HT1080 (cell line): Measurements from ENCODE around the gene DDX31. TPM values are rescaled to one million over a fixed set of nuclear protein-coding genes. Genes with fewer than 3 reads are reported as not detected.
"Not testable (repeated sequence)": the region's sequence is repeated elsewhere in the genome, so short reads cannot be mapped to it uniquely, and the experiment has no call there.

Experiments
- DNase-seq: peaks from one replicate; pipeline ENCODE4 v3.0.0-alpha.2; 2015; ENCODE audit warnings: low read depth
- polyA plus RNA-seq, 2 experiments: library from polyadenylated mRNA; depleted of rRNA; stranded (reverse); fragments of >200 nt; gene quantifications; 2 replicates each; pipeline ENCODE4 v1.2.3, GENCODE V29; 2015
- total RNA-seq: library from RNA; depleted of rRNA; stranded (reverse); fragments of >200 nt; shearing (Covaris generic); gene quantifications from 2 replicates; pipeline ENCODE4 v1.2.3, GENCODE V29; 2014; rRNA removed

The DDX31 gene
- total RNA-seq, result 22.0 and 26.1 TPM in 2 replicates
- 14.9 and 15.5 TPM in 2 replicates for polyA plus RNA-seq (2015; cell fraction: cytosol; rRNA removed)
- 34.2 and 35.8 TPM in 2 replicates for polyA plus RNA-seq (2015; cell fraction: nucleus; rRNA removed)

DNA sequence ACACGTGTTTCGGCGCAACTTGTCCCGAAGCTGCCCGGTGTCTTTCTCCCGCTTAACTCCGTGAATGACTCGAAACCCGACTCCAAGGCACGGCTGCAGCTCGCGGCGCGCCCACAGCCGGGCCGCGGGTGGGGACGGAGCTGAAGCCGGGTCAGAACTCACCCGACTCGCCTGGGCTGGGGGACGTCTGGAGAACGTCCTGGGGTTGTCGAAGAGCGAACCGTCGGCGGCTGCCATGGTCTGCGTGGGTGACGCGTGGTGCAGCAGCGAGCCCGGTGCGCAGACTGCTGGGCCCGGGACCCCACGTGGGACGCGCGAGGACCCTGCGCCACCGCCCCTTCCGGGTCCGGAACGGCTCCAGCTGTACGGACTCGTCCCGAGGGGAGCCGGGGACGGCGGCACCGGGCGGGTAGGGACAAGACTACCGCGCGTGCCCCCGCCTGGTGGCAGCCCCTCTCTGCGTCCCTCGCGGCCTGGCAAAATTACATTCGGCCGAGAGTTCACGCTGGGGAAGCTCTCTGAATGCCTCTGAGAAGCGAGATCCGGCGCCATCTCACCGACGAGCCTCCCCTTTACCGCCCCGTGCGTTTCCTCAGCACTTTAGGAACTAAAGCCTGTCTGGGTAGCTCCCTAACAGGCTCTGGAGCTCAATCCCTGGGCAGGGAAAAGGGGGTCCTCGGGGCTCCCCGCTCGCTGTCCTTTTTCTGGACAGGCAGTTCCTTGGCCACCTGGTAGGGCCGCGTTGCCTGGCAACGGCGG is at the start of gene DDX31:
DDX31 (minus strand) TSS at position 286 of the 759 bp plus-strand sequence; CDS start at position 237, 49 bp downstream.
- DNase-seq, result peak; percentile 79

DNA sequence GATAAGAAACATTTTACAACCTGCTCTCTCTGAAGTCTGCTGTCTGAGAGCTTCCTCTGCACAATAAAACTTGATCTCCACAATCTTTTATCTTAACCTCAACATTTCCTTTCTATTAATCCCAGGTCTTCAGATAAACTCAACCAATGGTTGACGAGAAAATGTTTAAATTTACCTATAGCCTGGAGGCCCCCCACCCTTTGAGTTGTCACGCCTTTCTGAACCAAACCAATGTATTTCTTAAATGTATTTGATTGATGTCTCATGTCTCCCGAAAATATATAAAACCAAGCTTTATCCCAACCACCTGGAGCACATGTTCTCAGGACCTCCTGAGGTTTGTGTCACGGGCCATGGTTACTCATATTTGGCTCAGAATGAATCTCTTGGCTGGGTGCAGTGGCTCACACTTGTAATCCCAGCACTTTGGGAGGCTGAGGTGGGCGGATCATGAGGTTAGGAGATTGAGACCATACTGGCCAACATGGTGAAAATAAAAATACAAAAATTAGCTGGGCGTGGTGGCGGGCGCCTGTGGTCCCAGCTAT is 48.7 kb upstream of the DDX31 start:
- not testable (repeated sequence) for DNase-seq

DNA sequence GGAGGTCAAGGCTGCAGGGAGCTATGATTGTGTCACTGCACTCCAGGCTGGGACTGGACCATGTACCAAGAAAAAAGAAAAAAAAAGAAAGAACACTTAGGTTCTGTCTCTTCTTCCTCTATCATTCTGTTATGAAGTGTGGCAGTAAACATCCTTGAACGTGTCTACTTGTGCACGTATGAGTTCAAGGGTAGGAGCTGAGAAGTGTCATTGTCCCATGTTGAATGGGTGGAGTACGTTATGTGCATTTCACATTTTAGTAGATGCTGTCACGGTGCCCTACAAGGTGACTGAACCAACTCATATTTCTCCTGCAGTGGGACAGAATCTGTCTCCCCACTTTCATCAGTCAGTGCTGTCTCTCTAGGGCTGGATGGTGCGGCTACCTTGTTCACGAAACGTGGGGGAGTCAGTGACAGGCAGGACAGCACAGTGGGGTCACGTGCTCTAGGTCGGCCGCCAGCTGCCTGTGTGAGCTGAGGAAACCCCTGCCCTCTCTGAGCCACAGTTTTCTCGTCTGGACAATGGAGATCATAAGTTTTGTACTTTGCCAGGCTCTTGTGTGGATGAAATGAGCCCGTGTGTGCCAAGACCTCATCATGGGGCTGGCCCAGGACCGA is 47.7 kb upstream of the DDX31 start:
- DNase-seq, result no peak

DNA sequence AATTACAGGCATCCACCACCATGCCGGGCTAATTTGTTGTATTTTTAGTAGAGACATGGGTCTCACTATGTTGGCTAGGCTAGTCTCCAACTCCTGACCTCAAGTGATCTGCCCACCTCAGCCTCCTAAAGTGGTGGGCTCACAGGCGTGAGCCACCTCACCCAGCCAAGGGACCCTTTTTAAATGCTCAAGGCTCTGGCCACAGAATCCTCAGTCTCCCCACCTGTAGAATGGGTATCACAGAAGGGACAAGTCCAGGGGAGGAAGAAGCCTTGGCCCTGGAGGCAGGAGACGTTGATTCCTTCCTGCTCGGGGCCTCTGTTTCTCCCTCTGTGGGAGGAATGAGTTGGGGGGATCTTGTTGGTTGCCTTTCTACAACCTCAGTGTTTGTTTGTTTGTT is 46.2 kb upstream of the DDX31 start:
- no peak for DNase-seq

DNA sequence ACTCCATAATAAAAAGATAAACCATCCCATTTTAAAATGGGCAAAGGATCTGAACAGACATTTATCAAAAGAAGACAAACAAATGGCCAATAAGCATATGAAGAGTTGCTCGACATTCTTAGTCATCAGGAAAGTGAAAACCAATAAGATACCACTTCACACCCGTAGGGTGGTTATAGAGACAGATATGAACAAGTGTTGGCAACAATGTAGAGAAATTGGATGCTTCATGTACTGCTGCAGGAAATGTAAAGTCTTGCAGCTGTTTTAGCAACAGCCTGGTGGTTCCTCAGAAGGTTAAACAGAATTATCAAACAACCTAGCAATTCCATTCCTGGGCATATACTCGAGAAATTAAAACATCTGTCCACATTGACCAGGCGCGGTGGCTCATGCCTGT is 43.0 kb upstream of the DDX31 start:
- DNase-seq, result no peak

DNA sequence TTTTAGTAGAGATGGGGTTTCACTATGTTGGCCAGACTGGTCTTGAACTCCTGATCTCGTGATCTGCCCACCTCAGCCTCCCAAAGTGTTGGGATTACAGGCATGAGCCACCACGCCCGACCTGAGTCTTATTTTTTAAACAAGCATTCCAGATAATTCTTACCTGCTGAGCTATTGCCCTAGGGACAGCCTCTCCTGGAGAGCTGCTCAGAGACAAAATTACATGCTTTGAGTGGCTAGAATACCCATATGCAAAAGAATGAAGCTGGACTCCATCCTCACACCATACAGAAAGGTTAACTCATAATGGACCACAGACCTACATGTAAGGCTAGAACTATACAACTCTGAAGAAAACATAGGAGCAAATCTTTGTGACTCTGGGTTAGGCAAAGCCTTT is 42.1 kb upstream of the DDX31 start:
- DNase-seq, result no peak

DNA sequence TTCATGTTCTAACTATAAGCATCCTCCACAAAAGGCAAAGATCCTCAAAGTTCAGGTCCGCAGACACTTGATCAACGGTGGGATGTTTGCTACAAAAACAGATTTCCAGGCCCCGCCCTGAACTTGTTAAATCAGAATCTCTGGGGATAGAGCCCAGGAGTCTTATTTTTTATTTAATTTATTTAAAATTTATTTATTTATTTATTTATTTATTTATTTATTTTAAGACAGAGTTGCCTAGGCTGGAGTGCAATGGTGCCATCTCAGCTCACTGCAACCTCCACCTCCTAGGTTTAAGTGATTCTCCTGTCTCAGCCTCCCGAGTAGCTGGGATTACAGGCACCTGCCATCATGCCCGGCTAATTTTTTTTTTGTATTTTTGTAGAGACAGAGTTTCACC is 41.4 kb upstream of the DDX31 start:
- DNase-seq, result not testable (repeated sequence)

DNA sequence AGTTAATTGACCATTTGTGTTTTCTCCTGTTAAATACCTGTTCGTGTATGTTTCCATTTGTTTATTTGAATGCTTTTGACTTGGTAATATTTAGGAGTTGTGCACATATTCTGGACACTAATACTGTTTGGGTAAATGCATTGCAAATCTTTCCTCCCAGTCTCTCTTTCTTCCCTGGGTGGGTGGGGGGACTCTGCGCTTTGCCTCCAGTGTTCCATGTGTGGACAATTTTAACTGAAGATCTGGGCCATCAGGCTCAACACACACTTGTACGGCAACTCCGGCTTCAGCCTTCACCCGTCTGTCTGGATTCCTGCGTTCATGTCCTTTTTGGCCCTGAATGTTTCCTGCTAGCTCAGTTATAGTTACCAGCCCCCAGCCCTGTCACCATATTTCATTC is 40.5 kb upstream of the DDX31 start:
- no peak for DNase-seq

DNA sequence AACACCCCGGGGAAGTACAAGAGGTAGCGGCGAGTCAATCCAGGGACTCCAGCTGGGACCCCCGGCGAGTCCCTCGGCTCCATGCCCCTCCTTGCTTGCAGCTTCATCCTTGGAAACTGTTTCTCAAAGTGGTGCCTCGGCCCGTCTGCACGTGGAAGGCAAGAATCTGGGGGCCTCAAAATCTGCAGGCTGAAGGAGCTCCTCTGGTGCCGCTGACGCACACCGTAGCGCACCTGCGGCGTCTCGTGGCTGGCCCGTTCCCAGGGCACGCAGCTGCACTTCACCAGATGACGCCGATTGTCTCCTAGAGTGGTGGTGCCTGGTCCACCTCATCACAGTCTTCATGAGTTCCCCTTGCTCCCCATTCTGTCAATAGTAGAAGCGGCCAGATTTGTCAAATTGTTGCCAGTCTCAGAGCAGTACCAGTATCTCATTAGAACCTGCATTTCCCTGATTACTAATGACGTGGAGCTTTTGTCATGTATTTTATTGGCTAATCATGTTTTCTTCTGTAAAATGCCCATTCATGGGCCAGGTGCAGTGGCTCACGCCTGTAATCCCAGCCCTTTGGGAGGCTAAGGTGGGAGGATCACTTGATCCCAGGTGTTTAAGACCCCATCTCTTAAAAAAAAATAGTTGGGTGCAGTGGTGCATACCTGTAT is 39.1 kb upstream of the DDX31 start:
- no peak for DNase-seq

DNA sequence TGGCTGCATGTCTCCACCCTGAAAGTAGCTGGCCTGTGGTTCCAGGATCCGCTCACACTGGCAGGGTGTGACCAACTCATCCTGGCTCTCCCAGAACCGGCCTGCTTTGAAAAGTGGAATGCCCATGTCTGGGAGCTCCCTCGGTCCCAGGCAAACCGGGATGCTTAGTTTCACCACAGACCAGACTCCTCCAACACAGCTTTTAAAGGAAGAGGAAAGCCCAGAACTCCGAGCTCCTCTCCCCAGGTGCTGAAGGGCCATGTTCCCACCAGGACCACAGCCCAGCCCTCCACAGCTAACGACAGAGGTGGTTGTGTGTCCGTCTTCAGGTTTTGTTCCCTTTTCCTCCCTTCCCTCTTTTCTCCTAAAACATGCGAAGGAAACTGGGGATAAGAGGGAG is 38.5 kb upstream of the DDX31 start:
- no peak for DNase-seq

DNA sequence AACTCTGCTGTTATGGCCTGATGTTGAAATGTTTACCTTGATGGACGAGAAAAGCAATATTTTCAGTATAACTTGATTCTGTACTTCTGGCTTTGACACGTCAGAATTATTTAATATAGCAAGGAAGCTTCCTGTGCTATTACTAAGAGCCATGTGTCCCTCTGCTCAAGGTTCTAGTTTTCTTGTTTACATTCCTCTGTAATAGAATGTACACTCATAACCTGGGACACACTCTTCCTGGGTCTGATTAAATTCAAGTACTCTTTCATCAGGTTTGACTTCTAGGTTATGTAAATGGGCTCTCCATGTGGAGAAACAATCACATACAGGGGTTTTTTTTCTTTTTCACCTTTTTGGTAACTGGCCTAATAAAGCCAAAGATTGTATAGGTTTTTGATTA is 33.6 kb upstream of the DDX31 start:
- no peak for DNase-seq

DNA sequence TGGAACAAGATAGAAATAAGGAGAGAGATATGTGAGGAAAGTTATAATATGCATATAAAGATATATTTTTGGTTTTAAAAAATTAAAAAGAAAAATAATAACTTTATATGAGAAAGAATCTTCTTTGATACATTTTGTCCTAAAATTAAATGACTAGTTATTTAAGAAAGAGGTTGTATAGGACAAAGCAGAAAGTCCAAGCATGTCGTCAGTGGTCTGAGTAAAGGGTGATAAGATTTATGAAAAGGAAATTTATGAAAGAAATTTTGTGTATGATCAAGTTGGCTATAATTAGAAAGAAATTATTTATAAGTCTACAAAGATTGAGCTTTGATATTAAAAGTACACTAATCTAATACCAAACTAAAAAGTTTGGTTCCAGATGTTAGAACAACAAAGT is 32.5 kb upstream of the DDX31 start:
- no peak for DNase-seq

DNA sequence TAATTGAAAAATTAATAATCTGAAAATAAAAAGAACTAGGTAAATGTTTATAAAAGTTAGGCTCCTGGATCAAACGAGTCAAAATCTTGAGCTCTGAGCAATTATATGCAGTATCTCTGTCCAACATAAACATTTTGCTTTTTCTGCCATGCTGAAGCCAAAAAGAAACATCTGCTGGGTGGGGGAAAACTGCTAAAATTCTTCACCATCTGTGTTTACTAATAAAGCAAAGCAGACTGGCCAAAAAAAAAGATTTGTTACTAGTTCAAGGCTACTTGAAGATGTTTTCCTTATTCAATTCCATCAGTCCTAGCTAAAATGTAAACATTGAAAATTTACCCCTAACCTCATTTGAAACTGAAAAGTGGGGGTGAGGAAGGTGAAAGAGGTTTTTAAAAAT is 30.2 kb upstream of the DDX31 start:
- no peak for DNase-seq

DNA sequence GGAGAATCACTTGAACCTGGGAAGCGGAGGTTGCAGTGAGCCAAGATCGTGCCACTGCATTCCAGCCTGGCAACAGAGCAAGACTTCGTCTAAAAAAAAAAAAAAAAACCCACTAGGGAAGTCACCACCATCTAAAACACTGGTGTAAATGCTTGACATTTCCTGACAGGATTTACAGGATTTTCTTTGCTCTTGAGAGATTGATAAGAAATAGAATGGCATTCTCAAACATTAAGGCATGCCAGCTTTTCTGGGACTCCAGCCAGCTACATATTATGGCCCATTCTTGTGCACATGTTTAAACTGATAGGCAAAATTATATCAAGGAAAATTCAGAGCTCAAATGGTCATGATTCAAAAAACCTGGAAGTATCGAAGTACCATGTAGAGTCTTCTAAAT is 29.2 kb upstream of the DDX31 start:
- no peak for DNase-seq

DNA sequence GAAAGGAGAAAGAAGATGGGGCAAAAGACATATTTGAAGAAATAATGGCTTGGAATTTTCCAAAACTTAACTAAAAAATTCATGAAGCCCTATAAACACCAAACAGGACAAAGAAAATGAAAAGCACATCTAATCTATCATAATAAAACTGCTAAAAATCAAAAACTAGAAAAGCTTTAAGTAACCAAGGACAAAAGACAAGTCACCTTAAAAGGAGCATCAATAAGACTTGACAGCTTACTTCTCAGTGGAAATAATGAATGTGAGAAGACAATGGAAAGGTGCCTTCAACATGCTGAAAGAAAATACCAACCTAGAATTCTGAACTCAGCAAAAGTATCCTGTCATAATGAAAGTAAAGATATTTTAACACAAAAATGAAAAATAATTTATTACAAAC is 27.4 kb upstream of the DDX31 start:
- DNase-seq, result no peak

DNA sequence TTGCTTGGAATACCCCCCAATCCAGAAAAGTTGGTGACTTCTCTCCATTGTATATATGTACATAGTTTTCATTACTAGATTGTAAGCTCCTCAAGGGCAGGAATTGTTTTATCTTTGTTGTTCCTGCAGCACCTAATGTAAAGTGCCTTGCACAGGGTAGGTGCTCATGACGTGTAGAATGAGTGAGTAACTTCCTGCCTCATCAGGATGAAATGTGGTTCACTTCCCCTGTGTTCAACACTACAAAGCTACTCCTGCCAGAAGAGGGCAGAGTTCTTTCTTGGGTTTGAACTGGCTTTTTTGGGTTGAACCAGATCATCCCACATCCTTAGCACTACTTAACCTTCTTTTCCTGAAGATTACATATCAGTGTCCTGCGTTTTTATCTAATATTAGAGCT is 24.4 kb upstream of the DDX31 start:
- peak; percentile 60 for DNase-seq

DNA sequence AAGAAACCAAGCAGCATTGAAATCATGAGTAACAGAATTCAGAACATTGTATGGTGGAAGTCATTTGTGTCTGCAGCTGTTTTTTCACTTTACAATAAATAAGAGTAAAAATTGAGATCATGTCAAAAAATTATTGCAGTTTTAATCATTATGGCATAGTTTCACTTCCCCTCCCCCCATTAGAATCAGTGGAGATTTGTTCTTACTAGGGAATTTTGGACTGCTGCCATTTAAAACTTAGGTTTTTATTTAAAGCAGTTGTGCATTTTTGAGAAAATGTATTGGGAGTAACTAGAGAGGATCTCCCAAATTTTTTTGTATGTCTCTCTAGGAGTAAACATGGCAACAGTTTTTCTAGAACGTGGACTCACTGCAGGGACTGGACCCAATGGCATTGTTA is 20.9 kb upstream of the DDX31 start:
- no peak for DNase-seq

DNA sequence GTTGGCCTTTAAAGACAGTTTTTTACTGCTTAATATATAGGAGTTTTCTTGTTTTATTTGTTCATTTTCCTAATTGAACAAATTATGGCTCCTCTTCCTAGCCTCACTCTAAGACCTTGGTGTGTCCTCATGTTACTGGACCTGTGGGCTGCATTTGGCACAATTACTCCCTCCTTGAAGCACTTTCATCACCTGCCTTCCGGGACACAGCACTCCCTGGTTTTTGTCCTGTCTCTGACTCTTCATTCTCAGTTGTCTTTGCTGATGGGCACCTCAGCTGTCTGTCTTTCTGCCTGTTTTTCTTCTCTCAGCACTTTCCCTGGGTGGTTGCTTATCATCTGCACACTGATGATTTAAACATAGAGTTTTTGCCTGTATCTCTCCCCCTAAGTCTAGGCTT is 14.1 kb upstream of the DDX31 start:
- DNase-seq, result no peak

DNA sequence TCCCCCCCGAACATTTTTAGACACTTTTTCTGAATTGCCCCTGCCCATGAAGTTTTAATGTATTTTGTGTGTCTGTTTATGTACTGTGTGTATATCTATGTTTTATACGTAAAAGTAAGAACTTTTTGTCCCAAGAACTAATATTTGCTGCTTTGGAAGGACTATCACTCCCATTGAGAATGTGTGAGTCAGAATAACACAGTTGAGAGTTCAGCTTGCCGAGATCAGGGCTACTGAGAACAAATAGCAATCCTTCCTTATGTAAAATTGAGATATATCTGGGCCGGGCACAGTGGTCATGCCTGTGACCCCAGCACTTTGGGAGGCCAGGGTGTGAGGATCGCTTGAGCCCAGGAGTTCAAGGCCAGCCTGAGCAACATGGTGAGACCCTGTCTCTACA is 11.8 kb upstream of the DDX31 start:
- no peak for DNase-seq

DNA sequence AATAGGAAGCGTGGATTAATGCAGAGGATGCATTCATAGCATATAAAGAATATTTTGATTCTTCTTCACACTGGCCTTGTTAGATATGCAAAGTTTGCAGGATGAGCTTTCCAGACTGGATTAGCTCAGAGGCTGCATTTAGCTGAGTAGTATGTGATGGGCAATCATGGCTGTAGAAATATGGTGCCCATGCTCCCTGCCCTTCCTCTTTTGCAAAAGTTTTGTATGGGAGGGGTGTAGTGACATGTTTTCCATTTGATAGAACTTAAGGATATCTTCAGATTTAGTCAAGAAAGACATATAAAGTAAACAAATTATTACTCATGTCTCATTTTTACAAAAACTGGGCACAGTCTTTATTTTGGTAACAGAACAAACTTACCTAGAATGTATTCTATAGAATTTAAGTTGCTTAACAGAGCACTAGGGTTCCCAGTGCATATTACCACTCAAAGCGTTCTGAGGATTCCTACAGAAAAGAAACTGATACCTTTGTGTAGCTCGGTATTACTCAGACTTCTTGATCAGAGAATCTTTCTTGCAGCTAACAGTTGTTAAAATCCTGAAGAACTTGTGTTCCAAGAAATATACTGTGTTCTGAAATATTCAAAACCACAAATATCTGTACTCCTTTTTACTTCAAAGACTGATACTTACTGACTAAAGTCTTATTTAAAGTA is 10.3 kb upstream of the DDX31 start:
- DNase-seq, result no peak

DNA sequence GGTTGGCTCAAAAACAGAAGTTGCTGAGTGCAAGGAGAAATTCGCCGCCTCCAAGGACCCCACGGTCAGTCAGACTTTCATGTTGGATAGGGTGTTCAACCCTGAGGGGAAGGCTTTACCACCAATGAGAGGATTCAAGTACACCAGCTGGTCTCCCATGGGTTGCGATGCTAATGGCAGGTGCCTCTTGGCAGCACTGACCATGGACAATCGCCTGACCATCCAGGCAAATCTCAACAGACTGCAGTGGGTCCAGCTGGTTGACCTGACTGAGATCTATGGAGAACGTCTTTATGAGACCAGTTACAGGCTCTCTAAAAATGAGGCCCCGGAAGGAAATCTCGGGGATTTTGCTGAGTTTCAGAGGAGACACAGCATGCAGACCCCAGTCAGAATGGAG is 8.2 kb upstream of the DDX31 start:
- no peak for DNase-seq

DNA sequence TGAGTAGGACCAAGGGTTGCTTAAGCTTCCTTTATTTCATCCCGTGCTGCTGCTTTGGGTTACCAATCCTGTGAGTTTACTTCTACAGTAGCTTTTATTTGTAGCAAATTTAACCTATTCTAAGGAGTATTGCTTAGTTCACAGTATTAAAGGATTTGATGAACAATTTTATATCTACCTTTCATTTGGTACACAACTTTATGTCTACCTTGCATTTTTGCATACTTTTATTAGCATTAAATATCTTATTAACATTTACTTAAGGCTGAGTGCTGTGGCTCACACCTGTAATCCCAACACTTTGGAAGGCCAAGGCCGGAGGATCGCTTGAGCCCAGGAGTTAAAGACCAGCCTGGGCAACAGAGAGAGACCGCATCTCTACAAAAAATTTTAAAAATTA is 4.7 kb upstream of the DDX31 start:
- no peak for DNase-seq
